SK-N-SH (cell line): ENCODE data around the gene ATG4B. TPM values are rescaled to one million over a fixed set of nuclear protein-coding genes. Genes with fewer than 3 reads are reported as not detected.

Experiments used
- CTCF ChIA-PET: fragments of 300-600, 350-600 bp; formaldehyde crosslinking; extraction: SDS; loops from one replicate; lab custom pipeline; 2021; lab: Yijun Ruan, JAX
- POLR2A ChIA-PET: fragments of 350-600 bp; sonication (Branson Sonifier 250); formaldehyde crosslinking; extraction: SDS; loops from one replicate; lab custom pipeline; 2020; ENCODE audit warnings: antibody characterized with exemption, inconsistent platforms; lab: Yijun Ruan, JAX
- DNase-seq: peaks from one replicate; pipeline ENCODE4 v3.0.0; 2012
- H2AFZ ChIP-seq: fragments of 200-600 bp; sonication (generic); 2 replicates; pipeline ENCODE4 v1.8.1; 2016; ENCODE audit warnings: antibody characterized with exemption, mild to moderate bottlenecking, low read depth
- H3F3A ChIP-seq: fragments of 200-600 bp; sonication (generic); replicated peaks from 2 replicates; pipeline ENCODE3; 2016; ENCODE audit warnings: antibody characterized with exemption, mild to moderate bottlenecking; ENCODE audit not compliant: insufficient read depth
- H3K27ac ChIP-seq, 2 experiments: fragments of 200-500 bp in 1 of 2; fragments of 200-600 bp in 1 of 2; sonication (Bioruptor generic) in 1 of 2; sonication (generic), shearing (Covaris generic) in 1 of 2; 2 replicates each; pipeline versions ENCODE4 v1.5.1 to v1.6.1; 2014 to 2016; ENCODE audit warnings: low read depth in 2 of 2, inconsistent platforms in 1 of 2, low read length in 1 of 2, mild to moderate bottlenecking in 1 of 2, mixed read lengths in 1 of 2
- H3K27me3 ChIP-seq: fragments of 200-600 bp; sonication (generic), shearing (Covaris generic); 2 replicates; pipeline ENCODE4 v1.6.1; 2016; ENCODE audit warnings: mixed run types; ENCODE audit not compliant: insufficient read depth
- H3K36me3 ChIP-seq, 2 experiments: fragments of 200-500 bp in 1 of 2; fragments of 200-600 bp in 1 of 2; sonication (Bioruptor generic) in 1 of 2; sonication (generic) in 1 of 2; replicated peaks in 1 of 2; 2 replicates each; pipeline versions ENCODE3 to v1.5.1; 2014 to 2016; ENCODE audit warnings: low read length in 1 of 2, mild to moderate bottlenecking in 1 of 2; ENCODE audit not compliant: insufficient read depth in 2 of 2, control insufficient read depth in 1 of 2
- H3K4me1 ChIP-seq, 2 experiments: fragments of 200-500 bp in 1 of 2; fragments of 200-600 bp in 1 of 2; sonication (Bioruptor generic) in 1 of 2; sonication (generic), shearing (Covaris generic) in 1 of 2; 2 replicates each; pipeline versions ENCODE4 v1.5.1 to v1.6.1; 2014 to 2016; ENCODE audit warnings: low read depth in 1 of 2, low read length in 1 of 2, mixed run types in 1 of 2; ENCODE audit not compliant: insufficient read depth in 2 of 2, control insufficient read depth in 1 of 2
- H3K4me2 ChIP-seq: fragments of 200-600 bp; sonication (generic), shearing (Covaris generic); 2 replicates; pipeline ENCODE4 v1.6.1; 2017; ENCODE audit warnings: mixed run types
- H3K4me3 ChIP-seq, 2 experiments: fragments of 200-500 bp in 1 of 2; fragments of 200-600 bp in 1 of 2; sonication (Bioruptor generic) in 1 of 2; sonication (generic), shearing (Covaris generic) in 1 of 2; 2 replicates each; pipeline versions ENCODE4 v1.5.1 to v1.8.1; 2014 to 2016; ENCODE audit warnings: low read depth in 2 of 2, inconsistent platforms in 1 of 2, low read length in 1 of 2, mild to moderate bottlenecking in 1 of 2, mixed read lengths in 1 of 2, moderate library complexity in 1 of 2
- H3K79me2 ChIP-seq: fragments of 200-600 bp; sonication (generic); 2 replicates; pipeline ENCODE4 v1.8.1; 2017; ENCODE audit warnings: mild to moderate bottlenecking; ENCODE audit not compliant: insufficient read depth
- H3K9ac ChIP-seq: fragments of 200-600 bp; sonication (generic); 2 replicates; pipeline ENCODE4 v1.6.1; 2017; ENCODE audit warnings: mixed run types
- H3K9me2 ChIP-seq: fragments of 200-600 bp; sonication (generic); 2 replicates; pipeline ENCODE4 v1.6.1; 2017; ENCODE audit warnings: mixed run types
- H3K9me3 ChIP-seq: fragments of 200-600 bp; sonication (generic); 2 replicates; pipeline ENCODE4 v1.6.1; 2017; ENCODE audit warnings: mixed run types, mild to moderate bottlenecking, moderate library complexity
- H4K20me1 ChIP-seq: fragments of 200-600 bp; sonication (generic); 2 replicates; pipeline ENCODE4 v1.6.1; 2017; ENCODE audit warnings: mild to moderate bottlenecking, mixed run types; ENCODE audit not compliant: insufficient read depth
- FOXJ3 ChIP-seq: sonication (generic); formaldehyde crosslinking; IDR thresholded peaks from 2 replicates; pipeline ENCODE4 v1.5.1; 2020; ENCODE audit warnings: mild to moderate bottlenecking, missing genetic modification reagents
- FOXM1 ChIP-seq: IDR thresholded peaks from 2 replicates; pipeline ENCODE4 v1.4.0; 2012; ENCODE audit warnings: low read depth, mild to moderate bottlenecking
- GATA2 ChIP-seq: sonication (generic); formaldehyde crosslinking; IDR thresholded peaks from 2 replicates; pipeline ENCODE4 v1.5.0; 2020; ENCODE audit warnings: mild to moderate bottlenecking, missing genetic modification reagents
- MEF2A ChIP-seq: IDR thresholded peaks from 2 replicates; pipeline ENCODE4 v1.4.0; 2012; ENCODE audit warnings: low read depth, borderline replicate concordance
- MXI1 ChIP-seq: IDR thresholded peaks from 2 replicates; pipeline ENCODE4 v1.6.1; 2012; ENCODE audit warnings: mild to moderate bottlenecking, low read depth, low read length, improper control_type of control experiment
- NRF1 ChIP-seq: IDR thresholded peaks from 2 replicates; pipeline ENCODE4 v1.6.1; 2012; ENCODE audit warnings: low read depth, mild to moderate bottlenecking, low read length
- PBX3 ChIP-seq: IDR thresholded peaks from 2 replicates; pipeline ENCODE4; 2012
- RAD21 ChIP-seq: IDR thresholded peaks from 2 replicates; pipeline ENCODE4 v1.6.1; 2012; ENCODE audit warnings: mild to moderate bottlenecking, low read length
- RCOR1 ChIP-seq: fragments of 150-350 bp; IDR thresholded peaks from 2 replicates; pipeline ENCODE4 v1.6.1; 2017; ENCODE audit warnings: antibody characterized with exemption, low read length
- REST ChIP-seq: IDR thresholded peaks from 2 replicates; pipeline ENCODE4 v1.6.1; 2012; ENCODE audit warnings: mild to moderate bottlenecking, low read depth, low read length, moderate library complexity
- TCF12 ChIP-seq: IDR thresholded peaks from 2 replicates; pipeline ENCODE4 v1.4.0; 2012
- WGBS: methylation state at CpG from one replicate; pipeline ENCODE4 v1.1.6; 2017; ENCODE audit warnings: low lambda C conversion rate; 5-methylcytosine and 5-hydroxymethylcytosine counted together
- polyA plus RNA-seq, 3 experiments: library from polyadenylated mRNA; depleted of rRNA; stranded (reverse); fragments of >200 nt; gene quantifications; 2 replicates each; pipeline ENCODE4 v1.2.3, GENCODE V29; 2012
- TF ChIP-seq, protein P1 (sequence below): IDR thresholded peaks from 2 replicates; pipeline ENCODE4 v1.4.0; 2012; ENCODE audit warnings: low read depth
- TF ChIP-seq, protein P2 (sequence below): IDR thresholded peaks from 2 replicates; pipeline ENCODE4 v1.4.0; 2012; ENCODE audit warnings: low read depth, borderline replicate concordance

Gene ATG4B
- polyA plus RNA-seq, 1 of the 3 experiments (the other 2 are of a cell fraction): 107 TPM

DNA sequence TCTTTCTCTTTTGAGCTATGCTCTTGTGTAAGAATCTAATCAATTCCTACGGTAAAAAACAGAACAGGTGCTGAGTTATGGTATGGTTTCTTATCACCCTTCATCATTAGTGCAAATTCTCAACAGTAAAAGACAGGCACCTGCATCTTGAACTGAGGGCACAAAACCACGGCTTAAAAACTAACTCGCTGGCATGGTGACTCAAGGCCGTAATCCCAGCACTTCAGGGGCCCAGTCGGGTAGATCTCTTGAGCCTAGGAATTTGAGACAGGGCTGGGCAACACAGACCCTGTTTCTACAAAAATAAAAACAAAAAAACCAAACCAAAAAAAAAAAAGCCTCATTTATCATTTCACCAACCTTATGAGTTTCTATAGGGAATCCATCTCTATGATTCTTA lies 33.8 kb upstream of the ATG4B start:
- Histone ChIP-seq H3K9me2 (no peaks in the 10 kb centered on the region), H3K4me2 (no peak overlapping the region), H3K36me3 (peaks cover 26 to 28% of the 10 kb centered on the region in 2 experiments)
- CTCF ChIA-PET: no interaction called here
- 94% methylated on average over 5 of the region's 5 CpGs for WGBS
- TF ChIP-seq FOXM1 (no peak), MEF2A (no peak), NRF1 (no peak), GATA2 (CRISPR knock-in tag) (no peak), MXI1 (no peak), FOXJ3 (no peak), TCF12 (no peak), REST (no peak), PBX3 (no peak), RAD21 (no peak), RCOR1 (no peak)
- TF ChIP-seq, all 33 proteins: peak for 0
- H3K27ac ChIP-seq: no peak overlapping the region
- no peaks in the 10 kb centered on the region for H4K20me1 ChIP-seq
- H3F3A ChIP-seq: no peaks in the 10 kb centered on the region
- H3K9ac ChIP-seq: no peak overlapping the region
- H3K4me1 ChIP-seq: no peaks in the 10 kb centered on the region
- peaks cover 5% of the 10 kb centered on the region; the same call in 1 of the 2 replicates for H3K79me2 ChIP-seq
- POLR2A ChIA-PET: interaction anchor here (0.7 kb wide), 1 partner anchor 500 kb away, joined by 4 read pairs; no protein-coding TSS in a partner anchor
- no peak overlapping the region for H3K4me3 ChIP-seq
- H3K27me3 ChIP-seq: no peaks in the 10 kb centered on the region
- H3K9me3 ChIP-seq: no peaks in the 10 kb centered on the region
- H2AFZ ChIP-seq: no peak overlapping the region
- DNase-seq: no peak

DNA sequence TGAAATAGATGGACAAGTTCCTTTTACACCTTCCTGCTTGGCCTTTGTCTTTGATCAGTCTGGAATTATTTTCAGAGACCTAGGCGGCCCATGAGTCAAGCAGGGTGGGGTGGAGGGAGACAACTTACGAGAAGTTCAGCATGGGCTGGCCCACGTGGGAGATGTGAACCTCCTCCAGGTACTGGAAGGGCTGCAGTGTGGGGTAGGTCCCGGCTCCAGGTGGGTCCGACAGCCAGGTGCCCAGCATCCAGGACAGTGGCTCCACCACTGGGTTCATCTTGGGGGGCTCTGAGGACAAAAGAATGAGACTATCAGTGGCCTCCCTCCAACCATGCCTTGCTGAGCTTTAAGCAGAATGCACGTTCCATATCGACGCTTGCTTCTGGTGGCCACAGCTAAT lies 31.3 kb upstream of the ATG4B start:
- CTCF ChIA-PET: interaction anchor here (0.8 to 1.1 kb wide), 2 partner anchors 19 to 53 kb away, joined by 3 to 4 read pairs; no protein-coding TSS in a partner anchor
- H3K27ac ChIP-seq: no peak overlapping the region
- H4K20me1 ChIP-seq: 0 out of 2 replicates have a peak, but pooled peaks cover 2% of the 10 kb centered on the region
- no peak for DNase-seq
- H3K27me3 ChIP-seq: no peaks in the 10 kb centered on the region
- POLR2A ChIA-PET: no interaction called here
- no peaks in the 10 kb centered on the region for H3K9me3 ChIP-seq
- WGBS: 98% methylated on average over 8 of the region's 8 CpGs
- H3K79me2 ChIP-seq: peaks cover 27% of the 10 kb centered on the region
- H3K9ac ChIP-seq: no peak overlapping the region
- H3K36me3 ChIP-seq: peaks cover 20 to 29% of the 10 kb centered on the region in 2 experiments
- H3F3A ChIP-seq: no peaks in the 10 kb centered on the region
- H3K4me2 ChIP-seq: no peak overlapping the region
- H2AFZ ChIP-seq: no peak overlapping the region
- no peaks in the 10 kb centered on the region for H3K4me1 ChIP-seq
- H3K9me2 ChIP-seq: no peaks in the 10 kb centered on the region
- TF ChIP-seq, protein P1, sequence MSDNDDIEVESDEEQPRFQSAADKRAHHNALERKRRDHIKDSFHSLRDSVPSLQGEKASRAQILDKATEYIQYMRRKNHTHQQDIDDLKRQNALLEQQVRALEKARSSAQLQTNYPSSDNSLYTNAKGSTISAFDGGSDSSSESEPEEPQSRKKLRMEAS: no peak
- TF ChIP-seq PBX3 (no peak), TCF12 (no peak), MXI1 (no peak), NRF1 (no peak)
- TF ChIP-seq, protein P2, sequence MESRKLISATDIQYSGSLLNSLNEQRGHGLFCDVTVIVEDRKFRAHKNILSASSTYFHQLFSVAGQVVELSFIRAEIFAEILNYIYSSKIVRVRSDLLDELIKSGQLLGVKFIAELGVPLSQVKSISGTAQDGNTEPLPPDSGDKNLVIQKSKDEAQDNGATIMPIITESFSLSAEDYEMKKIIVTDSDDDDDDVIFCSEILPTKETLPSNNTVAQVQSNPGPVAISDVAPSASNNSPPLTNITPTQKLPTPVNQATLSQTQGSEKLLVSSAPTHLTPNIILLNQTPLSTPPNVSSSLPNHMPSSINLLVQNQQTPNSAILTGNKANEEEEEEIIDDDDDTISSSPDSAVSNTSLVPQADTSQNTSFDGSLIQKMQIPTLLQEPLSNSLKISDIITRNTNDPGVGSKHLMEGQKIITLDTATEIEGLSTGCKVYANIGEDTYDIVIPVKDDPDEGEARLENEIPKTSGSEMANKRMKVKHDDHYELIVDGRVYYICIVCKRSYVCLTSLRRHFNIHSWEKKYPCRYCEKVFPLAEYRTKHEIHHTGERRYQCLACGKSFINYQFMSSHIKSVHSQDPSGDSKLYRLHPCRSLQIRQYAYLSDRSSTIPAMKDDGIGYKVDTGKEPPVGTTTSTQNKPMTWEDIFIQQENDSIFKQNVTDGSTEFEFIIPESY: no peak
- no peak overlapping the region for H3K4me3 ChIP-seq
